Endothelial cell of umbilical vein (primary cell): ENCODE measurements around the gene COL4A2. TPM values are rescaled to one million over a fixed set of nuclear protein-coding genes. Genes with fewer than 3 reads are reported as not detected.

Experiments used
- BruUV-seq: library from RNA; stranded (reverse); fragments of 400-500 nt; replicated peaks from 2 replicates; lab custom pipeline; 2021; lab: Mats Ljungman, UMichigan
- CTCF ChIA-PET: fragments of 300-600, 350-600 bp; sonication (Branson Sonifier 250); formaldehyde crosslinking; loops from one replicate; lab custom pipeline; 2021; ENCODE audit warnings: antibody characterized with exemption, inconsistent platforms; lab: Charles Lee
- POLR2A ChIA-PET: fragments of 300-600, 350-600 bp; sonication (Branson Sonifier 250); formaldehyde crosslinking; loops from one replicate; lab custom pipeline; 2021; ENCODE audit warnings: antibody characterized with exemption, inconsistent platforms; lab: Charles Lee
- DNase-seq: peaks from one replicate; pipeline ENCODE4 v3.0.0-alpha.2; 2011; ENCODE audit warnings: low read depth, low spot score
- FAIRE-seq: peaks from 2 replicates; lab custom pipeline; 2011; peaks lifted over from hg19 to GRCh38; lab: Jason Lieb, UNC
- H2AFZ ChIP-seq: 2 replicates; pipeline ENCODE4 v1.6.0; 2012; ENCODE audit warnings: low read depth, low read length, control low read depth, inconsistent platforms
- H3K27ac ChIP-seq: 2 replicates; pipeline ENCODE4 v1.5.1; 2011; ENCODE audit warnings: low read depth, mild to moderate bottlenecking, control low read depth, low read length, moderate library complexity; ENCODE audit not compliant: insufficient read depth
- H3K27me3 ChIP-seq, 2 experiments: 2 replicates each; pipeline versions ENCODE4 v1.6.0 to v1.6.1; 2011; ENCODE audit warnings: low read length in 2 of 2, mixed read lengths in 1 of 2; ENCODE audit not compliant: control insufficient read depth in 2 of 2, insufficient read depth in 2 of 2
- H3K36me3 ChIP-seq, 2 experiments: 2 replicates in 1 of 2; 3 replicates in 1 of 2; pipeline ENCODE4 v1.5.1; 2011; ENCODE audit warnings: low read length in 2 of 2, mild to moderate bottlenecking in 1 of 2, moderate library complexity in 1 of 2; ENCODE audit not compliant: control insufficient read depth in 2 of 2, insufficient read depth in 2 of 2; ENCODE audit errors: extremely low read depth in 1 of 2
- H3K4me1 ChIP-seq: 3 replicates; pipeline ENCODE4 v1.5.1; 2011; ENCODE audit warnings: mild to moderate bottlenecking, low read length; ENCODE audit not compliant: control insufficient read depth, insufficient read depth; ENCODE audit errors: extremely low read depth
- H3K4me2 ChIP-seq: 2 replicates; pipeline ENCODE4 v1.6.1; 2011; ENCODE audit warnings: low read length, control low read depth, mixed read lengths; ENCODE audit not compliant: insufficient read depth
- H3K4me3 ChIP-seq, 3 experiments: fragments of 200-600 bp in 1 of 3; sonication (generic), shearing (Covaris generic) in 1 of 3; replicated peaks in 1 of 3; 2 replicates each; pipeline ENCODE4 v1.5.1; 2011 to 2016; ENCODE audit warnings: control low read depth in 3 of 3, low read length in 3 of 3, mild to moderate bottlenecking in 2 of 3, inconsistent platforms in 1 of 3, low read depth in 1 of 3, moderate library complexity in 1 of 3; ENCODE audit not compliant: insufficient read depth in 1 of 3
- H3K79me2 ChIP-seq: 2 replicates; pipeline ENCODE4 v1.6.0; 2012; ENCODE audit warnings: low read length, inconsistent platforms; ENCODE audit not compliant: control insufficient read depth, insufficient read depth
- H3K9ac ChIP-seq: replicated peaks from 2 replicates; pipeline ENCODE3; 2011; ENCODE audit warnings: low read length, control low read depth; ENCODE audit not compliant: insufficient read depth; ENCODE audit errors: extremely low read depth
- H3K9me1 ChIP-seq: replicated peaks from 3 replicates; pipeline ENCODE4 v1.6.0; 2011; ENCODE audit warnings: mild to moderate bottlenecking, low read length; ENCODE audit not compliant: control insufficient read depth, insufficient read depth; ENCODE audit errors: extremely low read depth
- H3K9me3 ChIP-seq: replicated peaks from 2 replicates; pipeline ENCODE4 v1.5.1; 2012; ENCODE audit warnings: low read length, inconsistent platforms; ENCODE audit not compliant: control insufficient read depth, insufficient read depth
- H4K20me1 ChIP-seq: replicated peaks from 2 replicates; pipeline ENCODE3; 2011; ENCODE audit warnings: mild to moderate bottlenecking, low read length; ENCODE audit not compliant: control insufficient read depth, insufficient read depth; ENCODE audit errors: extremely low read depth
- EZH2 ChIP-seq: IDR thresholded peaks from 2 replicates; pipeline ENCODE4 v1.6.1; 2012; ENCODE audit warnings: borderline replicate concordance, low read depth, mild to moderate bottlenecking, moderate library complexity, low read length, inconsistent platforms; ENCODE audit not compliant: severe bottlenecking
- FOS ChIP-seq: IDR thresholded peaks from 2 replicates; pipeline ENCODE4 v1.6.1; 2011; ENCODE audit warnings: mild to moderate bottlenecking, low read length, moderate library complexity, borderline replicate concordance; ENCODE audit not compliant: insufficient read depth
- GATA2 ChIP-seq: IDR thresholded peaks from 2 replicates; pipeline ENCODE4 v1.7.0; 2011; ENCODE audit warnings: low read depth, mild to moderate bottlenecking, moderate library complexity, mixed read lengths, low read length; ENCODE audit not compliant: insufficient read length, insufficient read depth
- JUN ChIP-seq: IDR thresholded peaks from 2 replicates; pipeline ENCODE4 v1.6.1; 2011; ENCODE audit warnings: borderline replicate concordance, low read depth; ENCODE audit not compliant: insufficient read length, insufficient read depth
- MYC ChIP-seq: IDR thresholded peaks from one replicate; pipeline ENCODE4 v1.6.1; 2011; ENCODE audit warnings: mild to moderate bottlenecking, low read depth, low read length
- POLR2A ChIP-seq: IDR thresholded peaks from 2 replicates; pipeline ENCODE4 v1.6.1; 2012; ENCODE audit warnings: low read depth, mild to moderate bottlenecking, control low read depth, low read length
- POLR2AphosphoS5 ChIP-seq: IDR thresholded peaks from 2 replicates; pipeline ENCODE4 v1.6.1; 2012; ENCODE audit warnings: low read depth, mild to moderate bottlenecking, control low read depth, low read length, moderate library complexity; ENCODE audit not compliant: insufficient read depth
- dilution Hi-C: fragments of 300-500 bp; cut with MboI; formaldehyde crosslinking; loops from one replicate; pipeline ENCODE4 v1.15.0; 2019; ENCODE audit warnings: low sequenced_read_pairs; ENCODE audit not compliant: extremely low pct_ligation_motif_present
- intact Hi-C: fragments of 100-400 bp; cut with micrococcal nuclease; formaldehyde crosslinking; loops from one replicate; pipeline ENCODE4 v1.10.0; 2022
- polyA plus RNA-seq, 4 experiments: library from polyadenylated mRNA; depleted of rRNA in 3 of 4; stranded (reverse) in 3 of 4; unstranded in 1 of 4; fragments of >200 nt; gene quantifications; 2 replicates each; pipeline versions ENCODE4 v1.2.1 to v1.2.3, GENCODE V29; 2011 to 2012; ENCODE audit warnings: missing spikeins in 1 of 4
- total RNA-seq: library from RNA; stranded (reverse); gene quantifications from 2 replicates; pipeline ENCODE4 v1.2.3, GENCODE V29; 2021
- TF ChIP-seq, protein P1 (sequence below): IDR thresholded peaks from 2 replicates; pipeline ENCODE4 v1.6.1; 2011; ENCODE audit not compliant: insufficient read depth, insufficient read length
- TF ChIP-seq, protein P2 (sequence below), 2 donors: IDR thresholded peaks; 1 replicate in 1 of 2; 2 replicates in 1 of 2; pipeline ENCODE4 v1.5.1; 2011; ENCODE audit warnings: low read length in 2 of 2, mild to moderate bottlenecking in 2 of 2, moderate library complexity in 2 of 2, control low read depth in 1 of 2, inconsistent platforms in 1 of 2, low read depth in 1 of 2; ENCODE audit not compliant: insufficient read depth in 1 of 2; ENCODE audit errors: extremely low read depth in 1 of 2

COL4A2 gene
- total and polyA plus RNA-seq, 2 donors (not counting 3 experiments of a cell fraction or from before 2014, with no cell fraction given), result 792 to 940 TPM

DNA sequence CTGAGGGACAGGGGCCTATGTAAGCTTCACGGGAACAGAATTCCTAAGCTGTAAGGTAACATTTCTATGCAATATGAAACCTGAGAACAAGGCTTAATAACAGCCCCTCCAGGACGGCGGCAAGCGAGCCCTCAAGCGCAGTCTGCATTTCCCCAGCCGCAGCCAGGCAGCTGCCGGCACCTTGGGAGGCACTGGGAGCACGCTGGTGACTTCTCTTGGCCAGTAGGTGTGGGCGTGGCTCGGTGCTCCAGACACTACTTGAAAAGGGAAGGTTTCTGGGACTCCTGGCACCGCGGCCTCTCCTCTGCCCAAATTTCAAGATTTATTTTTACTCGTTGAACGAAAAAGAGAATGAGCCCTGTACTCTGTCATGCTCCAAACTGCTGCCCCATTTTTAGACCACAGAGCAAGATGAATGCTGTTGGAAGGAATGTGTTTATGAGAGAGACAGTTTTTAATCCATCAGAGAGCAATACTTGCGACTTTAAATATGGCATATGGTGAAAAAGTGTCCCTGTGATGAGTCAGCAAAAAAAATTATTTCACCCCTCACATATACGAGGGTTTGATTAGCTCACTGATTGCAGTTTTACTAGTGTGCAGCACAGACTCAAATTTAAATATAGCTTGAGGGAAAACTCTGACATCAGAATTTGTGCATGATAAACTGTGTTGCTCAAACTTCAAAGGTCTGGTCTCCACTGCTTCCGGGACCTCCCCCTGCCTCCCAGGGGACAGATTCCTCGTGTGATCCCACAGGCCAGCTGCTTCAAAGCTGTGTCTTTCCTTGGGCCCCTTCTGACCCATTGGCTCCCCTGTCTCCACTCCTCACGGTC lies 81.2 kb downstream of the COL4A2 start:
- no peak overlapping the region for H3K4me2 ChIP-seq
- H3K4me1 ChIP-seq, result peaks cover 28% of the 10 kb centered on the region
- no peak overlapping the region for H3K4me3 ChIP-seq
- peaks cover 23% of the 10 kb centered on the region for H3K79me2 ChIP-seq
- peaks cover 5 to 8% of the 10 kb centered on the region in 2 experiments for H3K36me3 ChIP-seq
- ChIA-PET POLR2A (interaction anchor here (0.9 kb wide), 1 partner anchor 47 kb away, joined by 3 read pairs; no protein-coding TSS in a partner anchor), CTCF (interaction anchor here (0.7 to 1.7 kb wide), 5 partner anchors 13 to 141 kb away, joined by 3 to 4 read pairs (median 3); no protein-coding TSS in a partner anchor)
- DNase-seq (no peak), FAIRE-seq (no peak)
- no peak overlapping the region for H3K27ac ChIP-seq
- intact Hi-C loops (no loop called here), dilution Hi-C loops (no loop called here)
- no TSS peak for BruUV-seq
- H4K20me1 ChIP-seq, result no peaks in the 10 kb centered on the region
- no peaks in the 10 kb centered on the region for H3K9me3 ChIP-seq
- no peaks in the 10 kb centered on the region for H3K27me3 ChIP-seq
- no peak overlapping the region for H3K9ac ChIP-seq
- no peak overlapping the region for H2AFZ ChIP-seq
- TF ChIP-seq FOS, result no peak
- TF ChIP-seq GATA2, result no peak
- TF ChIP-seq EZH2, result no peak
- no peak for TF ChIP-seq JUN
- TF ChIP-seq, protein P1, sequence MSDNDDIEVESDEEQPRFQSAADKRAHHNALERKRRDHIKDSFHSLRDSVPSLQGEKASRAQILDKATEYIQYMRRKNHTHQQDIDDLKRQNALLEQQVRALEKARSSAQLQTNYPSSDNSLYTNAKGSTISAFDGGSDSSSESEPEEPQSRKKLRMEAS, result no peak
- TF ChIP-seq POLR2AphosphoS5, result no peak
- no peak for TF ChIP-seq POLR2A
- no peak for TF ChIP-seq MYC
- TF ChIP-seq, protein P2, sequence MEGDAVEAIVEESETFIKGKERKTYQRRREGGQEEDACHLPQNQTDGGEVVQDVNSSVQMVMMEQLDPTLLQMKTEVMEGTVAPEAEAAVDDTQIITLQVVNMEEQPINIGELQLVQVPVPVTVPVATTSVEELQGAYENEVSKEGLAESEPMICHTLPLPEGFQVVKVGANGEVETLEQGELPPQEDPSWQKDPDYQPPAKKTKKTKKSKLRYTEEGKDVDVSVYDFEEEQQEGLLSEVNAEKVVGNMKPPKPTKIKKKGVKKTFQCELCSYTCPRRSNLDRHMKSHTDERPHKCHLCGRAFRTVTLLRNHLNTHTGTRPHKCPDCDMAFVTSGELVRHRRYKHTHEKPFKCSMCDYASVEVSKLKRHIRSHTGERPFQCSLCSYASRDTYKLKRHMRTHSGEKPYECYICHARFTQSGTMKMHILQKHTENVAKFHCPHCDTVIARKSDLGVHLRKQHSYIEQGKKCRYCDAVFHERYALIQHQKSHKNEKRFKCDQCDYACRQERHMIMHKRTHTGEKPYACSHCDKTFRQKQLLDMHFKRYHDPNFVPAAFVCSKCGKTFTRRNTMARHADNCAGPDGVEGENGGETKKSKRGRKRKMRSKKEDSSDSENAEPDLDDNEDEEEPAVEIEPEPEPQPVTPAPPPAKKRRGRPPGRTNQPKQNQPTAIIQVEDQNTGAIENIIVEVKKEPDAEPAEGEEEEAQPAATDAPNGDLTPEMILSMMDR (IDR thresholded peaks at IDR 0.05; ENCODE audit: extremely low read depth in 1 of 2, insufficient read depth in 1 of 2, low read depth in 1 of 2, low read length in 2 of 2), result no peak
- H3K9me1 ChIP-seq, result no peaks in the 10 kb centered on the region
